OCI-LY3 (cell line): ENCODE data around the gene RAPGEF1.

ENCODE experiments used
- CTCF ChIP-seq: fragments of 200-600, 300-600 bp; sonication (generic); IDR thresholded peaks from 2 replicates; pipeline ENCODE4 v1.5.1; 2014; ENCODE audit warnings: antibody characterized with exemption, low read length, low read depth
- EZH2phosphoT487 ChIP-seq: fragments of 200-600 bp; shearing (Covaris generic); IDR thresholded peaks from 2 replicates; pipeline ENCODE4 v1.6.1; 2018; ENCODE audit warnings: antibody characterized with exemption, mixed run types, low read depth

GRCh38 chr9:131574730-131575640, 164.9 kb downstream of the RAPGEF1 start:
- no peak for TF ChIP-seq CTCF
- TF ChIP-seq EZH2phosphoT487: no peak
